A673 (cell line): ENCODE results near the gene ARFRP1. TPM values are rescaled to one million over a fixed set of nuclear protein-coding genes. Genes with fewer than 3 reads are reported as not detected.

Experiments
- BruUV-seq: library from RNA; stranded (reverse); fragments of 400-500 nt; replicated peaks from 2 replicates; lab custom pipeline; 2021; lab: Mats Ljungman, UMichigan
- CTCF ChIA-PET: fragments of 300-600 bp; sonication (Branson Sonifier 250); formaldehyde crosslinking; loops from one replicate; lab custom pipeline; 2022; ENCODE audit warnings: antibody characterized with exemption; lab: Charles Lee
- POLR2A ChIA-PET: fragments of 300-600 bp; sonication (Branson Sonifier 250); formaldehyde crosslinking; loops from one replicate; lab custom pipeline; 2022; ENCODE audit warnings: antibody characterized with exemption; ENCODE audit not compliant: low non-redundant PET; lab: Charles Lee
- DNase-seq: peaks from one replicate; pipeline ENCODE4 v3.0.0-alpha.2; 2015; ENCODE audit warnings: low spot score
- H3K27ac ChIP-seq: fragments of 200-600 bp; sonication (generic); 2 replicates; pipeline ENCODE4 v1.5.1; 2016; ENCODE audit warnings: mixed run types, low read depth, mild to moderate bottlenecking, mixed read lengths, antibody characterized with exemption, low read length; ENCODE audit not compliant: poor library complexity, severe bottlenecking
- H3K27me3 ChIP-seq: fragments of 200-600 bp; sonication (generic); replicated peaks from 2 replicates; pipeline ENCODE4 v1.6.1; 2017; ENCODE audit warnings: mixed run types, low read depth, mild to moderate bottlenecking, mixed read lengths, antibody characterized with exemption, low read length; ENCODE audit not compliant: insufficient read depth, poor library complexity
- H3K36me3 ChIP-seq: fragments of 200-600 bp; sonication (generic); 2 replicates; pipeline ENCODE4 v1.6.1; 2016; ENCODE audit warnings: mixed run types, mild to moderate bottlenecking, mixed read lengths, antibody characterized with exemption, low read length; ENCODE audit not compliant: insufficient read depth, poor library complexity, severe bottlenecking
- H3K4me1 ChIP-seq: fragments of 200-600 bp; sonication (generic); 2 replicates; pipeline ENCODE4 v1.6.1; 2017; ENCODE audit warnings: mixed run types, mild to moderate bottlenecking, mixed read lengths, antibody characterized with exemption, low read length; ENCODE audit not compliant: insufficient read depth, poor library complexity, severe bottlenecking
- H3K4me3 ChIP-seq: fragments of 200-600 bp; sonication (generic); 2 replicates; pipeline ENCODE4 v1.5.1; 2016; ENCODE audit warnings: low read depth, mixed run types, mild to moderate bottlenecking, mixed read lengths, low read length; ENCODE audit not compliant: poor library complexity, severe bottlenecking
- H3K9me3 ChIP-seq: fragments of 200-600 bp; sonication (generic); 2 replicates; pipeline ENCODE4 v1.6.1; 2016; ENCODE audit warnings: mixed run types, low read depth, mild to moderate bottlenecking, mixed read lengths, antibody characterized with exemption, low read length; ENCODE audit not compliant: poor library complexity, severe bottlenecking
- CTCF ChIP-seq: fragments of 300-800, 200-600 bp; sonication (generic); conservative IDR thresholded peaks from 2 replicates; pipeline ENCODE4 v1.5.1; 2017; ENCODE audit warnings: low read depth, mild to moderate bottlenecking, antibody characterized with exemption, low read length, moderate library complexity, mixed read lengths
- EZH2 ChIP-seq: fragments of 200-600 bp; sonication (generic); IDR thresholded peaks from 2 replicates; pipeline ENCODE4 v1.6.1; 2017; ENCODE audit warnings: borderline replicate concordance, low read depth, mild to moderate bottlenecking, mixed read lengths, antibody characterized with exemption, low read length; ENCODE audit not compliant: poor library complexity, severe bottlenecking
- intact Hi-C: fragments of 100-400 bp; cut with micrococcal nuclease; formaldehyde crosslinking; loops from one replicate; pipeline ENCODE4 v1.10.0; 2022; ENCODE audit not compliant: unreplicated experiment
- total RNA-seq: library from RNA; stranded (reverse); gene quantifications from 2 replicates; pipeline ENCODE4 v1.2.3, GENCODE V29; 2021

Gene ARFRP1
- total RNA-seq, 1 experiment from 2014 or later, result 41.1 TPM

GRCh38 chr20:63657260-63657936, 50.4 kb downstream of the ARFRP1 start:
- H3K36me3 ChIP-seq, result no peaks in the 10 kb centered on the region
- H3K4me3 ChIP-seq, result peak overlapping the region; percentile 73
- CTCF ChIA-PET, result no interaction called here
- BruUV-seq, result no TSS peak
- DNase-seq, result no peak
- H3K4me1 ChIP-seq, result peaks cover 24% of the 10 kb centered on the region
- no peaks in the 10 kb centered on the region for H3K27me3 ChIP-seq
- POLR2A ChIA-PET, result no interaction called here
- intact Hi-C loops, result no loop called here
- TF ChIP-seq EZH2 (no peak), CTCF (no peak)
- peak overlapping the region; percentile 87 for H3K27ac ChIP-seq
- H3K9me3 ChIP-seq, result no peaks in the 10 kb centered on the region

GRCh38 chr20:63656451-63656850, 51.3 kb downstream of the ARFRP1 start:
- Histone ChIP-seq H3K4me1 (peaks cover 32% of the 10 kb centered on the region), H3K27ac (no peak overlapping the region), H3K36me3 (no peaks in the 10 kb centered on the region), H3K4me3 (no peak overlapping the region), H3K9me3 (no peaks in the 10 kb centered on the region), H3K27me3 (no peaks in the 10 kb centered on the region)
- DNase-seq, result no peak
- TF ChIP-seq EZH2 (no peak), CTCF (no peak)
- intact Hi-C loops, result no loop called here
- CTCF ChIA-PET, result no interaction called here
- TSS peak; percentile 68 for BruUV-seq
- POLR2A ChIA-PET, result no interaction called here

- no peak for DNase-seq
- no peak overlapping the region for H3K27ac ChIP-seq
- no peak overlapping the region for H3K4me3 ChIP-seq
- intact Hi-C loops, result no loop called here
- no peaks in the 10 kb centered on the region for H3K9me3 ChIP-seq
- H3K27me3 ChIP-seq, result no peaks in the 10 kb centered on the region
- POLR2A ChIA-PET, result no interaction called here
- no peak for TF ChIP-seq EZH2
- TF ChIP-seq CTCF, result no peak
- peaks cover 34% of the 10 kb centered on the region for H3K4me1 ChIP-seq
- BruUV-seq, result no TSS peak
- CTCF ChIA-PET, result no interaction called here
- H3K36me3 ChIP-seq, result no peaks in the 10 kb centered on the region
Observed at GRCh38 chr20:63655249-63655648, 52.5 kb downstream of the ARFRP1 start.
